Central memory CD8-positive, alpha-beta T cell (primary cell): Measurements from ENCODE around the gene TSPEAR.
"Not testable (repeated sequence)": the region's sequence is repeated elsewhere in the genome, so short reads cannot be mapped to it uniquely, and the experiment has no call there.

Experiments used
- ATAC-seq: fragments of 150-1000 bp; cut with Tn5 transposase; replicated peaks from 2 replicates; pipeline ENCODE4 v1.10.0; 2022; ENCODE audit warnings: mild to moderate bottlenecking, moderate FRiP score, moderate number of reproducible peaks; ENCODE audit not compliant: poor library complexity, severe bottlenecking; ENCODE audit errors: extremely low read depth
- DNase-seq, 2 donors: peaks; one replicate each; pipeline ENCODE4 v3.0.0; 2021; ENCODE audit warnings: low spot score in 2 of 2
- H3K27ac Mint-ChIP-seq: one replicate; pipeline ENCODE4 v1.8.0; 2022; ENCODE audit warnings: low read depth, mild to moderate bottlenecking, moderate library complexity, mixed read lengths
- H3K27me3 Mint-ChIP-seq: one replicate; pipeline ENCODE4 v1.8.0; 2022; ENCODE audit warnings: mixed read lengths
- H3K36me3 Mint-ChIP-seq: one replicate; pipeline ENCODE4 v1.8.0; 2022; ENCODE audit warnings: mild to moderate bottlenecking, moderate library complexity, mixed read lengths; ENCODE audit not compliant: insufficient read depth
- H3K4me1 Mint-ChIP-seq: one replicate; pipeline ENCODE4 v1.8.0; 2022; ENCODE audit warnings: mixed read lengths
- H3K4me3 Mint-ChIP-seq: one replicate; pipeline ENCODE4 v1.8.0; 2022; ENCODE audit warnings: mild to moderate bottlenecking, moderate library complexity, mixed read lengths
- H3K9me3 Mint-ChIP-seq: one replicate; pipeline ENCODE4 v1.8.0; 2022; ENCODE audit warnings: mixed read lengths

Gene TSPEAR

GRCh38 chr21:44550807-44551206 is 160.6 kb downstream of the TSPEAR start:
- Mint-ChIP-seq H3K27me3 (no peaks in the 10 kb centered on the region), H3K36me3 (peaks cover 6% of the 10 kb centered on the region), H3K4me3 (no peak overlapping the region), H3K4me1 (peaks cover 33% of the 10 kb centered on the region), H3K9me3 (peaks cover 20% of the 10 kb centered on the region), H3K27ac (peak overlapping the region; percentile 57)
- DNase-seq (no peak), ATAC-seq (no peak)

- not testable (repeated sequence) for DNase-seq, ATAC-seq, H3K27me3 Mint-ChIP-seq
These were observed 161.1 kb downstream of the TSPEAR start for GRCh38 chr21:44550285-44550684.

GRCh38 chr21:44549525-44550211 is 161.7 kb downstream of the TSPEAR start:
- peaks cover 6% of the 10 kb centered on the region for H3K36me3 Mint-ChIP-seq
- H3K9me3 Mint-ChIP-seq = peaks cover 23% of the 10 kb centered on the region
- no peak for DNase-seq
- peaks cover 33% of the 10 kb centered on the region for H3K4me1 Mint-ChIP-seq
- ATAC-seq = no peak
- no peak overlapping the region for H3K4me3 Mint-ChIP-seq
- no peak overlapping the region for H3K27ac Mint-ChIP-seq
- no peaks in the 10 kb centered on the region for H3K27me3 Mint-ChIP-seq

More at GRCh38 chr21:44550285-44550684, 161.1 kb downstream of the TSPEAR start:
- H3K36me3 Mint-ChIP-seq, H3K4me3 Mint-ChIP-seq: not testable (repeated sequence)
- Mint-ChIP-seq H3K9me3 (peaks cover 23% of the 10 kb centered on the region), H3K27ac (peak overlapping the region; percentile 57), H3K4me1 (peaks cover 33% of the 10 kb centered on the region)

DNA sequence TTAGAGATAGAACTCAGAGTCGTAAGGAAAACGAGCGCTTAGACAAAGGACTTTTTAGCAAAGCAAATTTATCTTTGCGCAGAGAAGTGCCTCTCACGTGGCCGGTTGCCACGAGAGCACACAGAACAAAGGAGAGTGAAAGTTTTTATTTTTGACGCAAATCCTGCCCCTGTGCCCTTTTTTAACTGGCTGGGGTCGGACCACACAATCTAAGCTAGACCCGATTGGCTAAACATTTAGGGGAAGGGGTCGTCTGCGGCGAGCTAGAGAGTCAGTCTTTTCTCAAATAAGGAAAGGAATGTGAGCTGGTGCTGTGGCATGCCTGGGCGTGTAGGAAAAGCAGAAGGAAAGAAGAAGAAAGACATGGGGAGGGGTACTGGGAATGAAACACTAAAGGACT is 162.4 kb downstream of the TSPEAR start:
- Mint-ChIP-seq H3K4me1 (peaks cover 33% of the 10 kb centered on the region), H3K4me3 (no peak overlapping the region), H3K27ac (peak overlapping the region; percentile 90), H3K9me3 (peaks cover 23% of the 10 kb centered on the region), H3K36me3 (peaks cover 6% of the 10 kb centered on the region), H3K27me3 (no peaks in the 10 kb centered on the region)
- ATAC-seq (no peak), DNase-seq (no peak)

GRCh38 chr21:44548381-44548780 is 163.0 kb downstream of the TSPEAR start:
- ATAC-seq (no peak), DNase-seq (no peak)
- peaks cover 21% of the 10 kb centered on the region for H3K9me3 Mint-ChIP-seq
- H3K27me3 Mint-ChIP-seq = no peaks in the 10 kb centered on the region
- peaks cover 33% of the 10 kb centered on the region for H3K4me1 Mint-ChIP-seq
- H3K36me3 Mint-ChIP-seq = peaks cover 6% of the 10 kb centered on the region
- H3K4me3 Mint-ChIP-seq = peak overlapping the region; percentile 69
- peak overlapping the region; percentile 90 for H3K27ac Mint-ChIP-seq

GRCh38 chr21:44547656-44548331 is 163.6 kb downstream of the TSPEAR start:
- ATAC-seq = peak; percentile 86
- DNase-seq = peak in 1 of 2 donors; percentile 16
- peak overlapping the region; percentile 90 for H3K27ac Mint-ChIP-seq
- H3K27me3 Mint-ChIP-seq = no peaks in the 10 kb centered on the region
- H3K9me3 Mint-ChIP-seq = peaks cover 17% of the 10 kb centered on the region
- H3K4me1 Mint-ChIP-seq = peaks cover 33% of the 10 kb centered on the region
- peaks cover 6% of the 10 kb centered on the region for H3K36me3 Mint-ChIP-seq
- H3K4me3 Mint-ChIP-seq = peak overlapping the region; percentile 69

DNA sequence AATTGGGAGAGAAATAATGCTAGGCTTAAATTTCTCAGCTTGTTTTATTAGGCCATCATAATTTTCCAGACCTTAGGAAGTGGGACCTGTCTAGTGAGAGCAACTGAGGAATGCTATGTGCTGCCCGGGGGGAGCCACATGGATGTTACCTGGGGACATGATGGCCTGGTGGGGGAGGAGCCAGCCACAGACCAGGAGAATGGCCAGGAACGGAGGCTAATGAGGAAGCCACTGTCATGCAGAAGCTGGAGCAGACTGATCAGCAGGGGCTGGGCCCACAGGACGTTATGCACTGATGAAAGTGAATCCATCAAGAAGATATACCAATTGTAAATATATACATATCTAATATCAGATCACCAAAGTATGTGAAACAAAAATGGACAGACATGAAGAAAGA is 166.8 kb downstream of the TSPEAR start:
- H3K27me3 Mint-ChIP-seq = no peaks in the 10 kb centered on the region
- H3K36me3 Mint-ChIP-seq = peaks cover 3% of the 10 kb centered on the region
- ATAC-seq (no peak), DNase-seq (no peak)
- peaks cover 17% of the 10 kb centered on the region for H3K9me3 Mint-ChIP-seq
- no peak overlapping the region for H3K27ac Mint-ChIP-seq
- no peak overlapping the region for H3K4me3 Mint-ChIP-seq
- H3K4me1 Mint-ChIP-seq = peaks cover 26% of the 10 kb centered on the region

GRCh38 chr21:44542716-44543115 is 168.7 kb downstream of the TSPEAR start:
- peaks cover 15% of the 10 kb centered on the region for H3K9me3 Mint-ChIP-seq

GRCh38 chr21:44540741-44541288 is 170.6 kb downstream of the TSPEAR start:
- Mint-ChIP-seq H3K4me1 (no peaks in the 10 kb centered on the region), H3K27me3 (no peaks in the 10 kb centered on the region), H3K4me3 (no peak overlapping the region), H3K27ac (no peak overlapping the region), H3K36me3 (no peaks in the 10 kb centered on the region), H3K9me3 (peaks cover 4% of the 10 kb centered on the region)
- DNase-seq = no peak
- ATAC-seq = no peak

More at GRCh38 chr21:44542716-44543115, 168.7 kb downstream of the TSPEAR start:
- H3K36me3 Mint-ChIP-seq = peaks cover 2% of the 10 kb centered on the region
- no peak overlapping the region for H3K4me3 Mint-ChIP-seq
- H3K4me1 Mint-ChIP-seq = peaks cover 12% of the 10 kb centered on the region
- ATAC-seq (no peak), DNase-seq (no peak)
- H3K27ac Mint-ChIP-seq = no peak overlapping the region
- no peaks in the 10 kb centered on the region for H3K27me3 Mint-ChIP-seq

- ATAC-seq (no peak), DNase-seq (no peak)
- H3K36me3 Mint-ChIP-seq = no peaks in the 10 kb centered on the region
- H3K27me3 Mint-ChIP-seq = no peaks in the 10 kb centered on the region
- no peaks in the 10 kb centered on the region for H3K9me3 Mint-ChIP-seq
- no peaks in the 10 kb centered on the region for H3K4me1 Mint-ChIP-seq
- H3K4me3 Mint-ChIP-seq = no peak within 1 kb of the TSS
- no peak within 1 kb of the TSS for H3K27ac Mint-ChIP-seq
These were observed 171.2 kb downstream of the TSPEAR start, which contains the start of gene KRTAP10-1 for GRCh38 chr21:44539991-44540666. TSS of gene KRTAP10-1 (minus strand) at chr21:44540195. CDS start at chr21:44540150, 45 bp downstream.

GRCh38 chr21:44539046-44539445 is 172.3 kb downstream of the TSPEAR start:
- no peak for ATAC-seq
- DNase-seq = peak in 1 of 2 donors; percentile 10
- no peaks in the 10 kb centered on the region for H3K4me1 Mint-ChIP-seq
- H3K4me3 Mint-ChIP-seq = no peak overlapping the region
- H3K36me3 Mint-ChIP-seq = no peaks in the 10 kb centered on the region
- H3K9me3 Mint-ChIP-seq = no peaks in the 10 kb centered on the region
- H3K27me3 Mint-ChIP-seq = no peaks in the 10 kb centered on the region
- H3K27ac Mint-ChIP-seq = no peak overlapping the region
